Measurements from ENCODE around the gene SLCO4A1. TPM values are rescaled to one million over a fixed set of nuclear protein-coding genes. Genes with fewer than 3 reads are reported as not detected.
A peak's percentile ranks its signal among the peaks of the same experiment; 100 is the strongest.

Gene SLCO4A1
- total and polyA plus RNA-seq, 2 donors (not counting 1 experiment from before 2014, with no cell fraction given) = 2.1 to 79.5 TPM

GRCh38 chr20:62657956-62658355 lies 15.7 kb downstream of the SLCO4A1 start:
- Mint-ChIP-seq H3K9me3 (ENCODE audit: insufficient read depth) (no peaks in the 10 kb centered on the region), H3K27ac (no peak overlapping the region), H3K27me3 (no peaks in the 10 kb centered on the region), H3K4me1 (peaks cover 22% of the 10 kb centered on the region), H3K4me3 (no peak overlapping the region)
- WGBS (ENCODE audit: insufficient coverage) = 93% methylated on average over 19 of the region's 19 CpGs
- Histone ChIP-seq H3K27ac (ENCODE audit: low read length in 2 of 2) (no peak overlapping the region), H3K4me3 (ENCODE audit: control extremely low read depth in 1 of 5, extremely low read depth in 1 of 5, insufficient read depth in 1 of 5, low read depth in 2 of 5, low read length in 4 of 5) (no peak overlapping the region), H3K4me1 (ENCODE audit: control insufficient read depth in 2 of 2, insufficient read depth in 2 of 2, low read length in 2 of 2) (peaks cover 19 to 21% of the 10 kb centered on the region in 2 donors), H3K9me3 (ENCODE audit: control extremely low read depth in 1 of 3, control insufficient read depth in 2 of 3, insufficient read depth in 1 of 3, low read length in 2 of 3) (no peaks in the 10 kb centered on the region), H3K9ac (ENCODE audit: low read length) (no peak overlapping the region), H3K79me2 (ENCODE audit: control insufficient read depth, insufficient read depth, low read length) (peaks cover 40% of the 10 kb centered on the region), H3K27me3 (replicated peaks in 1 of 4; ENCODE audit: control extremely low read depth in 1 of 4, control insufficient read depth in 3 of 4, insufficient read depth in 4 of 4, low read length in 3 of 4) (no peaks in the 10 kb centered on the region), H4K20me1 (ENCODE audit: control insufficient read depth, insufficient read depth, low read length, poor library complexity, severe bottlenecking) (no peaks in the 10 kb centered on the region), H3K4me2 (replicated peaks; ENCODE audit: low read depth, low read length, poor library complexity, severe bottlenecking) (no peak overlapping the region), H2AFZ (ENCODE audit: insufficient read depth, low read depth, low read length, poor library complexity, severe bottlenecking) (no peak overlapping the region), H3K36me3 (replicated peaks in 1 of 2; ENCODE audit: control extremely low read depth in 1 of 2, control insufficient read depth in 1 of 2, extremely low read depth in 1 of 2, insufficient read depth in 2 of 2, low read length in 1 of 2) (no peaks in the 10 kb centered on the region)
- ChIA-PET CTCF (no interaction called here), POLR2A (no interaction called here)
- no peak for DNase-seq
- no peak for TF ChIP-seq CTCF (IDR thresholded peaks at IDR 0.05)
- ATAC-seq (ENCODE audit: low read depth) = no peak
- intact Hi-C loops (cut with micrococcal nuclease) = no loop called here

- Histone ChIP-seq H3K4me3 (ENCODE audit: control extremely low read depth in 1 of 5, extremely low read depth in 1 of 5, insufficient read depth in 1 of 5, low read depth in 2 of 5, low read length in 4 of 5) (no peak overlapping the region), H3K36me3 (replicated peaks in 1 of 2; ENCODE audit: control extremely low read depth in 1 of 2, control insufficient read depth in 1 of 2, extremely low read depth in 1 of 2, insufficient read depth in 2 of 2, low read length in 1 of 2) (no peaks in the 10 kb centered on the region), H3K4me2 (replicated peaks; ENCODE audit: low read depth, low read length, poor library complexity, severe bottlenecking) (no peak overlapping the region), H3K27me3 (replicated peaks in 1 of 4; ENCODE audit: control extremely low read depth in 1 of 4, control insufficient read depth in 3 of 4, insufficient read depth in 4 of 4, low read length in 3 of 4) (no peaks in the 10 kb centered on the region), H3K27ac (ENCODE audit: low read length in 2 of 2) (no peak overlapping the region), H4K20me1 (ENCODE audit: control insufficient read depth, insufficient read depth, low read length, poor library complexity, severe bottlenecking) (no peaks in the 10 kb centered on the region), H3K79me2 (ENCODE audit: control insufficient read depth, insufficient read depth, low read length) (peaks cover 36% of the 10 kb centered on the region), H3K9ac (ENCODE audit: low read length) (no peak overlapping the region), H3K9me3 (ENCODE audit: control extremely low read depth in 1 of 3, control insufficient read depth in 2 of 3, insufficient read depth in 1 of 3, low read length in 2 of 3) (no peaks in the 10 kb centered on the region), H3K4me1 (ENCODE audit: control insufficient read depth in 2 of 2, insufficient read depth in 2 of 2, low read length in 2 of 2) (peaks cover 16 to 20% of the 10 kb centered on the region in 2 donors), H2AFZ (ENCODE audit: insufficient read depth, low read depth, low read length, poor library complexity, severe bottlenecking) (no peak overlapping the region)
- ChIA-PET CTCF (no interaction called here), POLR2A (no interaction called here)
- no peaks in the 10 kb centered on the region for H3K27me3 Mint-ChIP-seq
- intact Hi-C loops (cut with micrococcal nuclease) = no loop called here
- H3K27ac Mint-ChIP-seq = peak overlapping the region; percentile 27
- DNase-seq (no peak), ATAC-seq (ENCODE audit: low read depth) (no peak)
- H3K4me1 Mint-ChIP-seq = peaks cover 17% of the 10 kb centered on the region
- H3K9me3 Mint-ChIP-seq (ENCODE audit: insufficient read depth) = no peaks in the 10 kb centered on the region
- 91% methylated on average over 23 of the region's 25 CpGs for WGBS (ENCODE audit: insufficient coverage)
- TF ChIP-seq CTCF (IDR thresholded peaks at IDR 0.05) = no peak
- no peak overlapping the region for H3K4me3 Mint-ChIP-seq
These were observed 16.4 kb downstream of the SLCO4A1 start for GRCh38 chr20:62658593-62659178.

Data from B cell (primary cell).